Stimulated activated CD8-positive, alpha-beta memory T cell treated with anti-CD3 and anti-CD28 coated beads, Interleukin-4, amount 100 ng/mL, for 4 hours (primary cell): ENCODE data around the gene RAD51B.
A peak's percentile ranks its signal among the peaks of the same experiment; 100 is the strongest.
"Not testable (repeated sequence)": the region's sequence is repeated elsewhere in the genome, so short reads cannot be mapped to it uniquely, and the experiment has no call there.

ENCODE experiments used
- DNase-seq, 2 donors: peaks; one replicate each; pipeline ENCODE4 v3.0.0-alpha.2; 2020; ENCODE audit warnings: low read depth in 2 of 2, low spot score in 1 of 2

RAD51B gene

GRCh38 chr14:68689511-68689910 lies 869.9 kb downstream of the RAD51B start:
- no peak for DNase-seq

- no peak for DNase-seq
These were observed 870.7 kb downstream of the RAD51B start for GRCh38 chr14:68690089-68690958.

DNA sequence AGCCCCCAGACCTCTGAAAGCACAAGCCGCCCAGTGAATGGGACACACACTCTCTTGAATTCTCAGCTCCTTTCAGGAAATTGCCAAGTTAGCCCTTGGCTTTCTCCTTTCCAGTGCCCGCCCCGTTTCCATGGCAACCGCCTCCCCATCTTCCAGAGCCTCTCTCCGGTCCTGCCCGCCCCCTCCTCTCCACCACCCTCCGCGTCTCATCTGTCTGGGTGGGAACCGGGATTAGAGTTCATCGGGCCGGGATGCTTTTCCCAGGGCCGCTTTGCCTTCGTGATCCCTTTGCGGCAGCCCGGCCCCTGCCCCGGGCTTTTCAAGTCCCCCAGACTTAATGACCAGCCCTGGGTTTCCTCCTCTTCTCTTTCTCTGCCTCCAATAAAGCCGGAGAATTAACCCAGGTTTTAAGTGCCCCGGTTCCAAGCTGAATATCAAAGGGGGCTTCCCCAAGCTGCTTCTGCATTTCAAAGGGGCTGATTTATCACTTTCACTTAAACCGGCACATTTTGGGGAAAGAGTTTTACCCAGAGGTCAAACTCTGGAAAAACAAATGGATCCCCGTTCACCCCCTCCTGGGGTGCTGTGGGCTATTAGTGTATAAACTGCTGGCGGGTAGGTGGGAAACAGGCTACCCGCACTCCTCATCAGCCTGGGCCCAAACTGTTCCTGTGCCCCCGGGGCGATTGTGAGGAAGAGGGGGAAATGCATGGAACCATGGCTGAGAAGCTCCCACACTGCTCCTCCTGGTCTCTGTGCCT lies 871.6 kb downstream of the RAD51B start:
- DNase-seq, result no peak

DNA sequence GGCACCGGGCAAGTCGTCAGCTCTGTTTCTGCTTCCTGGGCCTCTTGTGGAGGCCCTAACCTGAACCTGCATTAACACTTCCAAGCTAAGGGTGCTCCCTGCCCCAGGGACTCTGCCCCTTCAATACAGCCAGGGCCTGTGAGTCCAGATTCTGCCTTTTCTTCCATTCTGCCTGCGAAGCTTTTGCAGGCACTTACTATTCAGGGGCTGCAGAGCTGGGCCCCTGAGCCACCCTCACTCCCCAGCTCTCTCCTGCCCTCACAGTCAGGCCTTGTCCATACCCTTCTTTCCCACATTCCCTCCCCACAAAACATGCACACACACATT lies 872.2 kb downstream of the RAD51B start:
- no peak for DNase-seq

DNA sequence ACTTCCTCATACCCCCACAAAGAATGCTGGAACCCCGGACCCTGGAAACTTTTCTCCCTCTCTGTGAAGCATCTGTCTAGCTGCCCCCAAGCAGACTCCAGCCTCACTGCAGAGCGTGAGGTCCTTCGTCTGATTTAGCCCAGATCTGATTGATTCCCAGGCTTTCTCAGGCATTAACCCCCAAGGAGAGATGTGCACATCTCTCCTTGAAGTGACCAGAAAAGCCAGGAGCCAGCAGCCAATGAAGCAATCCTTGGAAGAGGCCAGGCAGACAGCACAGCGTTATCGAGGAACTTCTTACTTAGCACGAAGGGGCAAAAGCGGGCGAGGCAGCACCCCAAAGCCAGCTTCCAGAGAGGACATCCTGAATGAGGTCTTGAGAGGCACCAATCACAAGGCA lies 872.6 kb downstream of the RAD51B start:
- no peak for DNase-seq

DNA sequence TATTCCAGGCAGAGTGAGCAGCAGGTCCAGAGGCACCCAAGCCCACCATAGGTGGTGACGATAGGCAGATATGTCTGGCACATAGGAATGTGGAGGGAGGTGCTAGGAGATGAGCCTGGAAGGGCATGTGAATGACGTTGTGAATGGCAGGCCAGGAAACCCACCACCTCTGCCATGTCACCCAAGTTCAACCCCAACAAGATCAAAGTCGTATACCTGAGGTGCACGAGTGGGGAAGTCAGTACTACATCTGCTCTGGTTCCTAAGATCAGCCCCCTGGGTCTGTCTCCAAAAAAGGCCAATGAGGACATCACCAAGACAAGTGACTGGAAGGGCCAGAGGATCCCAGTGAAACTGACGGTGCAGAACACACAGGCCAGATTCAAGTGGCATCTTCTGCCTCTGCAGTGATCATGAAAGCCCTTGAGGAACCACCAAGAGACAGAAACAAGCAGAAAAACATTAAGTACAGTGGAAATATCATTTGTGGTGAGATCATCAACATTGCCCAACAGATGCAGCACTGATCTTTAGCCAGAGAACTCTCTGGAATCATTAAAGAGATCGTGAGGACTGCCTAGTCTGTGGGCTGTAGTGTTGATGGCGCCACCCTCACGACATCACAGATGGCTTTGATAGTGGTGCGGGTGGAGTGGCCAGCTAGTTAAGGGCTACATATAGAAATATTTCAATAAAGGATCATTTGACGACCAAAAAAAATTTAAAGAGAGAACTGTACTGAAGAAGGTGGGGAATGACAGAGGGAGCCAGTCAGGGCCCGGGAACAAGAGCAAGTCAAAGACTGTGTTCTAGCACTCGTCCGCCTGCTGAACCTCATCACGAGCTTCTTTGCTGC lies 873.6 kb downstream of the RAD51B start:
- no peak for DNase-seq

GRCh38 chr14:68693926-68694325 lies 874.3 kb downstream of the RAD51B start:
- DNase-seq, result no peak

DNA sequence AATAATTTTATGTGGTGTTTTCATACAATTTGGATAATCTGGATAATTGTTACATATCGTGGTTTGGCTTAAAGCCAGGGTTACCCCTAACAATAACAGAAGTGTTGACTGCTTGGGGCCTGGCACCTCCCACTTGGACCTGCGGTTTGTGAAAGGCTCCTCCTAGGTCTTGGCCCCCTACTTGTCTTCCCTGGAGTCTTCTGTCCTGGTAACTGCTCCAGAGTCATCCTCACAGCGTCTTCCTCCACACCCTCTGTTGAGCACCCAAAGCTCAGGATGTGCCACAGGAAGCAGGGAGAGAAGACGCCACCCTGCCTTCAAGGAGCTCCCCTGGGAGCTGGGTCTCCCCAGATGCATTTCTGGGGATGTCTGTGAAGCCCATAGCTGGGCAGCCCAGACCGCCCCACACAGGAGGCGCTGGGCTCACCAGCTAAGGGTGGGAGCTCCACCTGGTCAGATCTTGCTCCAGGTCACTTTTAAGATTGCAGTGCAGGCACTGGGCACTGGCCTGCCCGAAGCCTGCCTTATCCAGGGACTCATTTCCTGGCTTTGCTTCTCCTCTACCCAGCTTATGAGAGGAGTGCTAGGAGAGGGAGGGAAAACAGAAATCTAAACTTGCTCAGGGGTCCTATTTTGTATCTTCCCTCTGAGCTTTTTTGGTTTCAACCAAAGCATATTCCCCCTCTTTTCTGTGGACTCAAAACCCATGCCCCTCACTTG lies 875.1 kb downstream of the RAD51B start:
- no peak for DNase-seq

GRCh38 chr14:68695326-68695768 lies 875.8 kb downstream of the RAD51B start:
- DNase-seq, result peak in 1 of 2 donors; percentile 34

DNA sequence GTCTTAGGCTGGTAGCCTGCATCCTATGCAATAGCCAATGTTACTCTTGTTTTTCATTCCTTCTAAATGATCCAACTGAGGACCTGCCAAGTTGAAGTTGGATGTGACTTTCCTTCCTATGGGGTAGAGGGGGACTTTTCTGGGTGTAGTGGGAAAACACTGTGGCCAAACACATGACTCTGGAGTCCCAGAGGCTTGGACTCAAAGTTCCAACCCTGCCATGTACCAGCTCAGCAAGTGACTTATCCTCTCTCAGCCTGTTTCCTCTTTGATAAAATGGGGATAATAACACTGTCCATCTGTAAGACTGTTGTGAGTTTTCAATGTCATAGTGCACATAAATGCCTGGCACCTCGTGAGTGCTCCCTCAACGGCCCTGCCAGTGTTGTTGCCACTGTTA lies 876.3 kb downstream of the RAD51B start:
- no peak for DNase-seq

GRCh38 chr14:68696266-68696665 lies 876.7 kb downstream of the RAD51B start:
- DNase-seq, result no peak

- DNase-seq, result no peak
These were observed 877.3 kb downstream of the RAD51B start for GRCh38 chr14:68696721-68697495.

GRCh38 chr14:68698773-68699172 lies 879.2 kb downstream of the RAD51B start:
- not testable (repeated sequence) for DNase-seq

DNA sequence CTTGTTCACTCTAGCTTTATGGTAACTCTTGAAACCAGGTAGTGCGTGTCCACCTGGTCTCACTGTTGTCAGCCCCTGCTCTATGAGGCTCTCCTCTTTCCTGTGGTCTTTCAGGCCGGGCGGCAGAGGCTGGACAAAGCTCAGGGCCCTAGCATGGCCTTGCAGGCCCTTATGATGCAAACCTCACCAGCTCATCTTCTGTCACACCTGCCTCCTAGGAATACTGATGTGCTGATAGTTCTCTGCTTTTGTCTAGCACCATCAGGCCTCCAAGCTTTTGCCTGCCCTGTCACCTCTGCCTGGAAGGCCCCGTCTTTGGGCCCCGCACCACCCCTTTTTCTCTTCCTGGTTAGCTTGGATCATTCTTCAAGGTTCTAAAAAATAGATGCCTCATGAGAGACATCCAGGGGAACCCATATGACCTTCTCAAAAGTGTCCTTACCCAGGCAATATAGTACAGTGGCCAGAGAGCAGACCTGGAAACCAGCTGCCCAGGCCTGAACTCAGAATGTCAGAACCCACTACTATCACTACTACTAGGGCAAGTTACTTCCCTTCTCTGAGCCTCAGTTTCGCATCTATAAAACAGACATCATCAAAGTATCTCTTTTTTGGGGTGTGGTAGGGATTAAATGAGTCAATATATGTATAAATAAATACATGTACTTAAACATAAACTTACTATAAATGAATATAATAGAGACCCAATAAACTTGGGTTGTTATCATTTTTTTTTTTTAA lies 881.6 kb downstream of the RAD51B start:
- DNase-seq, result no peak

GRCh38 chr14:68702135-68702534 lies 882.6 kb downstream of the RAD51B start:
- DNase-seq, result no peak

GRCh38 chr14:68702578-68702977 lies 883.0 kb downstream of the RAD51B start:
- DNase-seq, result no peak

- DNase-seq, result no peak
These were observed 883.5 kb downstream of the RAD51B start for GRCh38 chr14:68703093-68703492.

DNA sequence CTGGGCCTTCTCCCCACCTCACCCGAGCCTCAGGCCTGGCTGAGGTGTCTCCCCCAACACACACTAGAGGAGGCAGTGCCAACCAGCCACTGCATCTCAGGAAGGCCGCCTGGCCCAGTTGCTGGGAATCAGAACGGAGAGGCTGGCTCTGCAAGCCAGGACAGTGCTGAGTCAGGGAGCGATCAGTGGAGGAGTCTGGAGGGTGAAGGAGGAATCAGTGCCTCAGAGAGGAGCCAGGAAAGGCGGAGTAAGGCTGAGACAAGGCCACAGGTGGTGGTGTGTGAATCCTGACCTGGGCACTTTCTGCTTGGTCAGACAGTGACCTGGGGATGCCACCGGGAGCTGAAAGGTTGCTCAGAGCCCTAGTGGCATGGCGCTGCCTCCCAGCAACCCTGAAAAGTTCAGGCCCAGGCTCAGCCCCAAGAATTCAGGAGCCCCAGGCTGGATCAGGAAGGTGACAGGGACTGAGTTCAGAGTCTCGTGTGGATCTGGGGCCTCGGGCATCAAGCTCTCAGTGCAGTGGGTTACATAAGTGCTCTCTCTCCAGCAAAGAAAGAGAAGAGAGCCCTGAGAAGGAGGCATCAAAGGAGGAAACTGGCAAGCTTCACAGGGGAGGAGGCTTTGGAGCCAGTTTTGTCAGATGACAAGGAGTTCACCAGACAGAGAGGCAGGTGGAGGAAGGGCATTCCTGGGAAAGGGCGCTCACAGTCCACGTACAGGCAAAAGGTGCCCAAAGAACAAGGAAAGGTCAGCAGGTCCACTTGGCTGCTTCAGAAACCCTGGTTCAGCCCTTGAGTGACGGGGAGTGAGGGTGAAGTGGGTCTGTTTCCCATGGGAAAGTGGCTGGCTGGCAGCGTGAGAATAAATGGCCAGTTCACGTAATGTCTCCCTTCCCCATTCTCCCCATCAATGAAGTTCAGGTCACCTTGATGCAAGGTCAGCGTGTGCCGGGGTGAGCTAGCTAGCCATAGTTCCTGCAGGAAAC lies 885.4 kb downstream of the RAD51B start:
- DNase-seq, result no peak
